NOMO-1 (cell line): Measurements from ENCODE around the gene NAP1L3.

Source experiments
- DNase-seq, 2 experiments: peaks; one replicate each; lab custom pipeline; 2025; ENCODE audit not compliant: unreplicated experiment in 2 of 2; lab: John Stamatoyannopoulos, UW

NAP1L3 gene

GRCh38 chrX:93673056-93673868 lies at the start of gene NAP1L3:
Gene NAP1L3, minus strand, starts transcription at chrX:93673578. Its CDS starts 274 bp downstream, at chrX:93673304.
- no peak for DNase-seq

- DNase-seq, result no peak
These were observed 37.7 kb upstream of the NAP1L3 start for GRCh38 chrX:93711076-93711475.

GRCh38 chrX:93703701-93704100 lies 30.3 kb upstream of the NAP1L3 start:
- DNase-seq, result no peak

- no peak for DNase-seq
These were observed 22.6 kb upstream of the NAP1L3 start for GRCh38 chrX:93695981-93696380.

- DNase-seq, result no peak
These were observed 492 bp upstream of the NAP1L3 start, which contains the start of gene FAM133A for GRCh38 chrX:93673869-93674271. Gene FAM133A, plus strand, starts transcription at chrX:93674206. Its CDS starts 35,214 bp downstream, at chrX:93709420.

- no peak for DNase-seq
These were observed 12.8 kb downstream of the NAP1L3 start for GRCh38 chrX:93660575-93660974.

GRCh38 chrX:93649381-93649780 lies 24.0 kb downstream of the NAP1L3 start:
- no peak for DNase-seq

- DNase-seq, result no peak
These were observed 35.8 kb downstream of the NAP1L3 start for GRCh38 chrX:93637591-93637990.
